ENCODE data around the gene AKAP3. TPM values are rescaled to one million over a fixed set of nuclear protein-coding genes. Genes with fewer than 3 reads are reported as not detected.
A peak's percentile ranks its signal among the peaks of the same experiment; 100 is the strongest.

Gene AKAP3
- total RNA-seq, 4 donors from 2014 or later, result 0.47 to 4.8 (median 2.1) TPM

- no peak for DNase-seq (ENCODE audit: low spot score)
- ATAC-seq (ENCODE audit: low FRiP score), result no peak
- TF ChIP-seq, protein P1, sequence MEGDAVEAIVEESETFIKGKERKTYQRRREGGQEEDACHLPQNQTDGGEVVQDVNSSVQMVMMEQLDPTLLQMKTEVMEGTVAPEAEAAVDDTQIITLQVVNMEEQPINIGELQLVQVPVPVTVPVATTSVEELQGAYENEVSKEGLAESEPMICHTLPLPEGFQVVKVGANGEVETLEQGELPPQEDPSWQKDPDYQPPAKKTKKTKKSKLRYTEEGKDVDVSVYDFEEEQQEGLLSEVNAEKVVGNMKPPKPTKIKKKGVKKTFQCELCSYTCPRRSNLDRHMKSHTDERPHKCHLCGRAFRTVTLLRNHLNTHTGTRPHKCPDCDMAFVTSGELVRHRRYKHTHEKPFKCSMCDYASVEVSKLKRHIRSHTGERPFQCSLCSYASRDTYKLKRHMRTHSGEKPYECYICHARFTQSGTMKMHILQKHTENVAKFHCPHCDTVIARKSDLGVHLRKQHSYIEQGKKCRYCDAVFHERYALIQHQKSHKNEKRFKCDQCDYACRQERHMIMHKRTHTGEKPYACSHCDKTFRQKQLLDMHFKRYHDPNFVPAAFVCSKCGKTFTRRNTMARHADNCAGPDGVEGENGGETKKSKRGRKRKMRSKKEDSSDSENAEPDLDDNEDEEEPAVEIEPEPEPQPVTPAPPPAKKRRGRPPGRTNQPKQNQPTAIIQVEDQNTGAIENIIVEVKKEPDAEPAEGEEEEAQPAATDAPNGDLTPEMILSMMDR (IDR thresholded peaks at IDR 0.05), result no peak
Measured at GRCh38 chr12:4663971-4664505, 15.2 kb upstream of the AKAP3 start.

DNA sequence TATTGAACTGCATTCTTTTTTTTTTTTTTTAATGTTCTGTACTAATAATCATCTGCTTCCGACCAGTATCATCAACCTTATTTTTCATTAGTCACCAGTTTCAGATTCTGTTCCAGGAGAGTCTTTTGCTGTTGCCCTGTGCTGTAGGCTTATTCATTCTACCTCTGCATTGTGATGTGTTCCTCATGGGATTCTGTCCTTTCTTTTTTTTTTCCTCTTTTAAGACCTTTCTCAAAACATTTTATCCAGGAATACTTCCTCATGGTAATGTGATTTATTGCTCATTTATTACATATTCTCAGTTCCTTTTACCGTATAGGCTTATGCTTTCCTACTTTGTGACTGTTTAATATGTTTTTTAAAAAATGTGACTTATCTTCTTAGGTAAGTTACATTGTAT is 4.8 kb upstream of the AKAP3 start:
- ATAC-seq (ENCODE audit: low FRiP score) (no peak), DNase-seq (ENCODE audit: low spot score) (no peak)
- TF ChIP-seq, protein P1 (IDR thresholded peaks at IDR 0.05), result no peak

DNA sequence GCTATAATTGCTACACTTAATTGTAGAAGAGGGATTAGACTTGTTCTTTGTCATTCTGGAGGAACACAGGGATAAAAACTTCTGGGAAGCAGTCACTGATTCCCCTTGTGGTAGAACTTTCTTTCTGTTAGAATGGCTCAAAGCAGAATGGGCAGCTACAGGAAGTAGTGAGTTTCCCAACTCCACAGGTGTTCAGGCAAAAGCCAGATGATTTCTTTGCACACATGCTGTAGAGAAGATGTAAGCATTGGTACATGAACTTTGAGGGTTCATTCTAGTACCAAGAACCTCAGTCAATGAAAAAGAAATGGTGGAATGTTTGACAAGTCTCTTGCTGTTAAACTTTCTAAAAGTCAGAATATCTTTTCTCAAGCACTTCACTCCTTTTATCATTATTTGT is 4.4 kb upstream of the AKAP3 start:
- ATAC-seq (ENCODE audit: low FRiP score) (no peak), DNase-seq (ENCODE audit: low spot score) (no peak)
- TF ChIP-seq, protein P1 (IDR thresholded peaks at IDR 0.05), result no peak

DNA sequence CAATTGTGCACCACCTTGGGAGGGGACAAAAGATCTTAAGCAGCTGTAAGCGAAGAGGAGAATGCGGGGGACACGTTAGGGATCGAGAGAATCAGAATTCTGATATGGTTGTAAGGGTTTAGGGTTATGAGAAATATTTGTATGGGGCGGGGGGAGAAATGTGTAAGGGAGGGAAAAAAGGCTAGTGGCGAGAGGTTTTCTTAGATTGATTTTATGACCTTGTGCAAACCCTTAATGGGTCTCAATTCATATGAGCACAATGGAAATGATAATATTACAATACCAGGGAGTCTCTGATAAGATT is 459 bp upstream of the AKAP3 start:
- DNase-seq (ENCODE audit: low spot score) (no peak), ATAC-seq (ENCODE audit: low FRiP score) (no peak)
- TF ChIP-seq, protein P1 (IDR thresholded peaks at IDR 0.05), result no peak

- ATAC-seq (ENCODE audit: low FRiP score) (peak; percentile 38), DNase-seq (ENCODE audit: low spot score) (no peak)
- TF ChIP-seq, protein P1 (IDR thresholded peaks at IDR 0.05), result no peak
Measured at GRCh38 chr12:4648104-4648500, 749 bp downstream of the AKAP3 start.

DNA sequence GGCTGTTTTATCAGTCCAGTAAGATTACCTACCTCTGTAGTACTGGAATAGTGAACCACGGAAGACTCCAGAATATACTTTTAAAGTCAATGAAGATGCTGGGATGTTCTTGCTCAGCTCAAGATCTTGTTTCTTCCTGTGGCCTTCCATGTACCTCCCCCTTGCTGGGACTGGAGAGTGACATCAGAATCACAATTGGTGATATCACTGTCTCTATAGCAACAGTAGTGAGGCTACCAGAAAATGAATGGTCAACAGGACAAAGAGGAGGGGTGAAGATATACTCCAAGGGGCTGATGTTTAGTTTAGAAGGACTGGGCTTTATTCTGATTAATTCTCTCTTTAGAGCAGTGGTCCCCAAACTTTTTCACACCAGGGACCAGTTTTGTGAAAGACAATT is 3.8 kb downstream of the AKAP3 start:
- ATAC-seq (ENCODE audit: low FRiP score) (no peak), DNase-seq (ENCODE audit: low spot score) (no peak)
- TF ChIP-seq, protein P1 (IDR thresholded peaks at IDR 0.05), result no peak

DNA sequence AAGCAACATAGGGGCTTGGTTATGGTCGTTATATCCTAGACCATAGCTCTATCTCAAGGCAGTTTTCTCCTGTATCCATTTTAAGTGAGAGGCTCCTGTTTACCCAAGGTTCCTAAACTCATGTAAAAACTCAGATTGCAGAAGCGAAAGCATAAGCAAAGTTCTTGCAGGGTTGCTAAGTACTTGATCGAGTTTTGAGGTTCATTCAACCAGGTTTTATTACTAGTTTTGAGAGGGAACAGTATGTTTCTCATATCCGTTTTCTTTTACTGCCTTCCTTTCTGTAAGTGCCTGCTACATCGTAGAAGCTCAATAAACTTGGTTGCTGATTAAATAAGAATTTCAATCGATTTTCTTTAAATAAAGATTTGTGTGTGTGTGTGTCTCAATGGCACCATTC is 5.1 kb downstream of the AKAP3 start:
- ATAC-seq (ENCODE audit: low FRiP score), result no peak
- TF ChIP-seq, protein P1 (IDR thresholded peaks at IDR 0.05), result no peak
- DNase-seq (ENCODE audit: low spot score), result no peak
